ENCODE results near the gene GIPC2. TPM values are rescaled to one million over a fixed set of nuclear protein-coding genes. Genes with fewer than 3 reads are reported as not detected.

The GIPC2 gene
- total and polyA plus RNA-seq, 2 donors (not counting 3 experiments of a cell fraction or from before 2014, with no cell fraction given) = 2.8 to 9.6 TPM

GRCh38 chr1:78122389-78122788 lies 76.6 kb downstream of the GIPC2 start:
- H3K36me3 ChIP-seq (ENCODE audit: control insufficient read depth in 2 of 2, extremely low read depth in 1 of 2, insufficient read depth in 2 of 2, low read length in 2 of 2) = peaks cover 0 to 5% of the 10 kb centered on the region in 2 experiments
- H3K4me3 ChIP-seq (replicated peaks in 1 of 3; ENCODE audit: insufficient read depth in 1 of 3, low read depth in 1 of 3, low read length in 3 of 3) = no peak overlapping the region
- CTCF ChIA-PET = interaction anchor here (1.0 to 1.9 kb wide), 2 partner anchors 9 to 79 kb away, joined by 3 to 9 read pairs; no protein-coding TSS in a partner anchor
- H2AFZ ChIP-seq (ENCODE audit: low read depth, low read length) = no peak overlapping the region
- TF ChIP-seq POLR2AphosphoS5 (IDR thresholded peaks at IDR 0.05; ENCODE audit: insufficient read depth, low read depth, low read length) (no peak), FOS (IDR thresholded peaks at IDR 0.05; ENCODE audit: borderline replicate concordance, insufficient read depth, low read length) (no peak), MYC (IDR thresholded peaks at IDR 0.05; ENCODE audit: low read depth, low read length) (no peak), JUN (IDR thresholded peaks at IDR 0.05; ENCODE audit: borderline replicate concordance, insufficient read depth, insufficient read length, low read depth) (no peak), GATA2 (IDR thresholded peaks at IDR 0.05; ENCODE audit: insufficient read depth, insufficient read length, low read depth, low read length) (no peak), POLR2A (IDR thresholded peaks at IDR 0.05; ENCODE audit: low read depth, low read length) (no peak), CTCF (IDR thresholded peaks at IDR 0.05; ENCODE audit: extremely low read depth in 1 of 2, insufficient read depth in 1 of 2, low read depth in 1 of 2, low read length in 2 of 2) (no peak), EZH2 (IDR thresholded peaks at IDR 0.05; ENCODE audit: borderline replicate concordance, low read depth, low read length, severe bottlenecking) (no peak)
- TF ChIP-seq, protein P1, sequence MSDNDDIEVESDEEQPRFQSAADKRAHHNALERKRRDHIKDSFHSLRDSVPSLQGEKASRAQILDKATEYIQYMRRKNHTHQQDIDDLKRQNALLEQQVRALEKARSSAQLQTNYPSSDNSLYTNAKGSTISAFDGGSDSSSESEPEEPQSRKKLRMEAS (IDR thresholded peaks at IDR 0.05; ENCODE audit: insufficient read depth, insufficient read length) = no peak
- dilution Hi-C loops (cut with MboI; ENCODE audit: extremely low pct_ligation_motif_present, low sequenced_read_pairs) = no loop called here
- H3K4me1 ChIP-seq (ENCODE audit: control insufficient read depth, extremely low read depth, insufficient read depth, low read length) = no peaks in the 10 kb centered on the region
- no TSS peak for BruUV-seq (replicated peaks)
- POLR2A ChIA-PET = no interaction called here
- no peak overlapping the region for H3K27ac ChIP-seq (ENCODE audit: insufficient read depth, low read depth, low read length)
- H3K79me2 ChIP-seq (ENCODE audit: control insufficient read depth, insufficient read depth, low read length) = no peaks in the 10 kb centered on the region
- H4K20me1 ChIP-seq (replicated peaks; ENCODE audit: control insufficient read depth, extremely low read depth, insufficient read depth, low read length) = no peaks in the 10 kb centered on the region
- no peak overlapping the region for H3K4me2 ChIP-seq (ENCODE audit: insufficient read depth, low read length)
- H3K27me3 ChIP-seq (ENCODE audit: control insufficient read depth in 2 of 2, insufficient read depth in 2 of 2, low read length in 2 of 2) = no peaks in the 10 kb centered on the region
- H3K9ac ChIP-seq (replicated peaks; ENCODE audit: extremely low read depth, insufficient read depth, low read length) = no peak overlapping the region
- DNase-seq (ENCODE audit: low read depth, low spot score) = no peak
- no peaks in the 10 kb centered on the region for H3K9me1 ChIP-seq (replicated peaks; ENCODE audit: control insufficient read depth, extremely low read depth, insufficient read depth, low read length)
- intact Hi-C loops (cut with micrococcal nuclease) = no loop called here
- H3K9me3 ChIP-seq (replicated peaks; ENCODE audit: control insufficient read depth, insufficient read depth, low read length) = no peaks in the 10 kb centered on the region
- no peak for FAIRE-seq
